NCI-H524 treated with DMSO at 0.1 percent for 48 hours (cell line): ENCODE measurements around the gene CTNNA2.

Experiments used
- DNase-seq: peaks from one replicate; lab custom pipeline; 2025; lab: John Stamatoyannopoulos, UW

The CTNNA2 gene

DNA sequence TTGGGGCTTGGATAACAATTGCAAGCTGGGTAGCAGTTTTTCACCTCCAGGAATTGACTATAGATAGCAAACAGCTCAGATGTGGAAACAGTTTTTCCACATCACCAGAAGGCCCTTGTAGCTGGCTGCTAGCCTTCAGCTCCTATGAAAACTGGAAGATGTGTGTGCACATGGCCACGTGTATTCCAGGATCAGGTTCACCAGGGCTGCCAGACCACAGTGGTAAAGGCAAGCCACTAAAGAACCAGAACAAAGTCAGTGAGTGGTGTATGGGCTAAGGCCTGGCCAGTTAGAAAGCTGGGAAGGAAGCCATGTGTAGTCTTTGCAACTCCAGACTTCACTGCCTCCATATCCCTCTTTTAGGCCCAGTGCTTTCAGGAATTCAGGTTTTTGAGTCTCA lies 778.8 kb downstream of the CTNNA2 start:
- no peak for DNase-seq

DNA sequence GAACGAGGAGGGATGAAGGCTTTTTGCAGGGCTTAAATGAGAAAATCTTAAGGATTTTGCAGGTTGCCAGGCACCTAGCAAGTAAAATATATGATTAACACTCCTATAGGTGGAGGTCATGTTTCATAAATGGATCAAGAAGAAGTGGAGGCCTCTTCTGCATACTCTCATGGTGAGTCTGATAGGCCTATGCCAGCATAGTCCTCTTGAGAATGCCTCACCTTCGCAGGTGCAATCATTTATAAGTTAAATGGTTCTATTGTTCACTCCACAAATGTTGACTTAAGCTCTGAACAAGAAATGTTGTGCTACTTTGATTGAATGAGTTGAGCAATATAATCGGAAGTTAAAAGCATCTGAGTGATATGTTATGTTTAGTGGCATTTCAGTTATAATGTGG lies 779.6 kb downstream of the CTNNA2 start:
- no peak for DNase-seq

DNA sequence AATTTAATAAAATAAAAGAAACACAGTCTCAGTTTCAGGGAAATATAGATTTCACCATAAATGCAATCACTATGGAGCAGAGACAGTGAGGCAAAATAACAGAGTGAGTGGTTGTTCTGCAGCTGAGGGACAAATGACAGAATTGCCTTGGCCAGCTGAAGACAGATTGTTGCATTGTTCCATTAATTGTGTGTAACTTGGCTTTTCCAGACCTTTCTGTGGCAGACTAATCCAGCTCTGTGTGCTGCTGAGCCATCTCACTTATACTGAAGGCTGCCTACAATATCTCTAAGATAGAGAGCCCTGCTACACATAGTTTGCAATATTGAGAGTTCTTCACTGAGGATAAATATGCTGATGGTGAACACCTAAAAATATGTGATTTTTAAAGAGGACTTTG lies 780.2 kb downstream of the CTNNA2 start:
- no peak for DNase-seq

DNA sequence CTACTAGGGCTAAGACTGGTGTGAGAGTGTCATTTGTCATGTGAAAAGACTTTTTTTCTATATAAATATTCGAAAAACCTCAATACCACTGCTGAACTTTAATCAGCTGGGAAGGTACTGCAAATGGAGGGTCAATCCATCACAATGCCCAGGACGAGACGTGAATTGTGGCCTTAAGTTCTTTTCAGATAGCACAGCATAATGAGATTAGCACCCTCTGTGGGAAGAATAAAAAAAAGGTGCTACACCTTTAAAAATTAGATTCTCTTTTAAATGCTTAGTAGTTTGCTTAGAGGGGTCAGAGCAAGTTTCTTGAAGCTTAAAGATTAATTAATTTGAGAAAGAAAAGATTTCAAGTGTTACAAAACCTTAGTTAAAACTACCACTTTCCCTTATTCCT lies 786.1 kb downstream of the CTNNA2 start:
- no peak for DNase-seq

DNA sequence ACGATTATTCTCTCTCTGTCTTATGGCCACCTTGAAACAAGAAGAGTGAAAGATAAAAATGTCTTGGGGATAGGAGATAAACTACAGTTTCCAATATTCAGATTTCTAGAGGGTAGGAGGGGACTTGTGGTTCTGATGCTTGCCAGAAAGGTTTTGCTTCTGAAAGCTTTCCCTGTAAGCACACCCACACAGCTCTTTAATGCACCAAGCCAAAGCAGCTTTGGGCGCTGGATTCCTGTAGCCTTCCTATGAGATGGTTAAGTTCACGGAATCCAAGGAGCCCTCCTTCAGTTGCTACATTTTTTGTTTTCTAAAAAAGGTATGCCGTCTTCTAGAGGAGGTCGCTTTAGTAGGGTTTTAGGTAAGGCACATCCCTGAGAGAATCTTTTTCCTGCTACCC lies 786.8 kb downstream of the CTNNA2 start:
- no peak for DNase-seq

DNA sequence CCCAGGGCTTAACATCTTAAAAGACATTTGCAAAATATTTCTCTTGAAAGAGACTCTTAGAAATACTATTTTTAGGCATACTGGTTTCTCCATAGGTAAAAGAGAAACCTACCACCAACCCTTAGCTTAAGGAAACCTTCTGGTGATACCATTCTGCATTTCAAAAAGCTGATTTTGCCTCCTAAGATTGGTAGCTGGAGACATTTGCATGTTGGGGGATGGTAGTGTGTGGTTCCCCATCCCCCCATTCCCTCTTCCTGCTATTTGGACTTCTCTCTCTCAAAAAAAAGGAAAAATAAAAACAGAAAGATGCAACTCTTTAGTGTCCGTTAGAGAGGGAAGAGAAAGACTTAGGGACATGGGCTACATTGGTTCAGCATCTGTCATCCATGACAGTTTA lies 787.5 kb downstream of the CTNNA2 start:
- DNase-seq: no peak

DNA sequence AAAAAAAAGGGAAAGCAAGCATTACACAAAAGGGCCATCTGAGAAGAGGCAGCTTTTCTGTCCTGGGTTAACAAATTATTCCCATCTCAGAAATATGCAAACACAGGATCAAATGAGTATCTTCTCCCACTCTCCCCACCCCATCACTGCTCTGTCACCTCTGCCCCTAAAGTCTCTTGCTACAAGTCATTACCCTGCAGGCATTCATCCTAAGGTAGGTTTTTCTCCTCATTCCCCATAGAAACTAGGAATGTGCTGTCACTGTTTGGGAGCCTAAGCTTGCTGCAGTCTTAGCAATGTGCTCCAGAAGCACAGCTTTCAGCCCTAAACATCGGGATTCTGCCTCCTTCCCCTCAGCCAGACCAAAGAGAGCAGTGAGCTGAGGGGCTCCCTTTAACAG lies 788.1 kb downstream of the CTNNA2 start:
- DNase-seq: no peak

DNA sequence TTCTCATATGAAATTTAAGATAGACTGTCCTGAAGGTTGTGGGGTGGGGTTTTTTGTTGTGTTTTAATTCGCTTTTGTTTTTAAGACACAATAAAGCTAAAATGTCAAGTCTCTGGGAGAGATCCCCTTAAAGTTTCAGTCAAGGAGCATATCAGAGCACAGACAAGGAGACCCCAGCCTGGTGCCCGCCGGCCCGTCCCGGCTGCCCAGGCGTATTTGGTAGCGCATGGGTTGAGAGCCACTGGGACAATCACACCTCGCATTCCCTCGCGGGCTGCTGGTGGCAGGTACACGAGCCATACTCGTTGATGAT lies 789.1 kb downstream of the CTNNA2 start:
- DNase-seq: no peak

DNA sequence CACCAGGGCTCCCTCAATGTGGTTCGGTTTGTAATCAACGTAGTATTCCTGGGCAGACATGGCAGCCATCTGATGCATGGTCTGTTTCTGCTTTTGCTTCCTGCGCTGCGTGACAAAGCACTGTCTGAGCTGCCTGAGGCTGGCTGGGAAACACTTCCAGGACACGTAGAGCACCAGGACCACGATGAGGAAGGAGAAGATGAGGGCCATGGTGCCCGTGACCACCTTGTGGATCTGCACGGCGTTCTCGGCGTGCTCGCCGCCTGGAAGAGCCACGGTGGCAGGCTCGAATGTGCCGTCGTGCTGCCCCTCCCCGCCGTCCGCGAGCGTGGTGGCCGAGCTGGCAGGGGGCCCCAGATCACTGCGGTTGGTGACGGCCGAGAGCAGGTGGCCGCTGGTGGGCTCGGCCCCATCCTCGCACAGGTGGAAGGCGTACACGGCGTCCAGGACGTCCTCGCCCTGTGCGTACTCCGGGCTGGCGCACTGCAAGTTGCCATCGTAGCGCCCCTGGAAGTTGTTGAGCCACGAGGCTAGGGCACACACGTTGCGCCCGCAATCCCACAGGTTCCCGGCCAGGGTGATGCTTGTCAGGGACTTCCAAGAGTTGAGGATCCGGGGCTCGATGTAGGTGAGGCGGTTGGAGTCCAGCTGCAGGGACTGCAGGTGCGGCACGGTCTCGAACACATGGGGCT lies 789.6 kb downstream of the CTNNA2 start:
- no peak for DNase-seq

DNA sequence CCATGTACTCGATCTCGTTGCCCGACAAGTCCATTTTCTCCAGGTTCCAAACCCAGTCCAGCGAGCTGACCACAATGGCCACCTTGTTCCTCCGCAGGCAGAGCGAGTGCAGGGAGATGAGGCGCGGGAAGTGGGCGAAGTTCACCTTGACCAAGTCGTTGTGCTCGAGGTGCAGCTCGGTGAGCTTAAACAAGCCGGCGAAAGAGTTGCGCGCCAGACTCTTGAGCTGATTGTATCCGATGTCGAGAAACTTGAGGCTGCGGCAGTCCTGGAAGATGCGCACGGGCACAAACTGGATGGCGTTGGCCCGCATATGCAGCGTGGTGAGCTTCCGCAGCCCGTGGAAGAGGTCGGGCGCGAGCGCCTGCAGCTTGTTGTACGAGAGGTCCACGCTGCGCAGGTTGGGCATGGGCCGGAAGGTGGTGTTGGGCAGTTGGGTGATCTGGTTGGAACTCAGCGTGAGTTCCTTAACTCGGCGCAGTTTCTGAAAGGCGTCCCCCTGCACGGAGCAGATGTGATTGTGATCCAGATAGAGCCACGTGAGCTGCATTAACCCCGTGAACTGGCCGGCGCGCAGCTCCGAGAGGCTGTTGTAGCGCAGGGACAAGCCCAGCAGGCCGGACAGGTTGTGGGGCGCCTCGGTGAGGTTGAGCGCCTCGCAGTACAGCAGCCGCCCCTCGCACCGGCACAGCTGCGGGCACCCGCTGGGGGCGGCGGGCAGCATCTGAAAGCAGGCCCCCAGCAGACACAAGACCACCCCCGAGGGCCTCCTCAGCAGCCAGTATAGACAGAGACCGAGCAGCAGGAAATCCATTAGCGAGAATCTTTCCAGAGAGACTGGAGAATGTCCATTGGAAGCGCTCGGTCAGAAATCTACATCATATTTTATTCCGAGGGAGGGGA lies 790.4 kb downstream of the CTNNA2 start:
- DNase-seq: no peak

DNA sequence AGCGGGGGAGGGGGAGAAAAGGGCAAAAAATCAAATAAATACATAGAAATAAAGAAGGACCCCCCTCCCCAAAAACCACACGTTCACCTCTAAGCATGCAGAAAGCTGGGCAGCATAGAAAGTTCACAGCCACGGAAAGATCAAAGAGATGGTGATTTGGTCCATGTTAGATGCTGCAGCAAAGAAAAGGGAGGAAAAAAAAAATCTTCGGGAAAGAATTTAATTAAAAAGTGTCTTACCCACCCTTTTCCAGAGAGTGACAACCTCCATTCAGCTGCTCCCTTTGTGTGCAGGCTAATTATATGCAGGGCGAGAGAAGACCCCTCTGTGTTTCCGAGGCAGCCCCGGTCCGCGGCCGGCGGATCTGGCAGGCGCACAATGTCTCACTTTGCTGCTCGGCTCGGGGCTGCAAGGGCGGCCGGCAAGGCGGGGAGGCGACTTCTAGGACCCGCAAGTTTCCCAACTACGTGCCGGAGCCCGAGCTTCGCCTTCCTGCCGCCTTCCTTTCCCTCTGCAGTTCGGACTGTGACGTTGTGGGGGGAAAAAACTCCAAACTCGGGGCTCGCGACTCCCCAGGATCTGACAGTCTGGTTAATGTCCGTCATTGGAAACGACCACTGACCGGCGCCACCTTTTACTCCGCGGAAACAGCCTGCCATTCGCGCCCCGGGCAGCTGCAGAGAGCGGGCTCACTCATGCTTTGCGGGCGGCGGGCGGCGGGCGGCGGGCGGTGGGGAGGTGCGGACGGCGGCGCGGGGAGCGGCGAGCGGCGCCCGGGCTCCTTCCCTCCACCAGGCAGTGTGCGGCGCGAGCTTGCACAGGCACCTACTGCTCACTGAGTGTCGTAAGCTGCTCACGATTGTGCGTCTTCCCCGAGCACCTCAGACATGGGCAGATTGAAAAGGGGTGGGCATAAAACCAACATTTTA lies 791.3 kb downstream of the CTNNA2 start, which contains the start of gene LRRTM1:
TSS of gene LRRTM1 (minus strand) at position 844 of the 929 bp plus-strand sequence. CDS start 933 bp downstream, outside the sequence.
- no peak for DNase-seq

DNA sequence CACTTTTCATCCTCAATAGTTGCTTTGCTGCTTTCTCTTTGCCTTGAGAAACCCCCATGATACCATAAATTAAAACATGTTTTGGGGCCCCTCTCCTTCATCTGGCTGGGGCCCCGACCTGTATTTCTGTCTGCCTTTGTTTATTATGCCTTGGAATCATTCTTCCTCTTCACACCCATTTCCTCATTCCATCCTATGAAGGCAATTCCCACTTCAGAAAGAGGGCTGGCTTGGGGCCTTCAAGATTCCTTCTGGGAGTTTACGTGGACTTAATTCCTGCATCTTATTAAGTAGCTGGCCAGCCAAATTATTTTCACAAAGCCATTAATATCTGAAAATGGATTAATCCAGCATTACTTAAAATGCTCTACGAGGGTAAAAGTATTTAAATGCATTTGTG lies 798.5 kb downstream of the CTNNA2 start:
- no peak for DNase-seq

DNA sequence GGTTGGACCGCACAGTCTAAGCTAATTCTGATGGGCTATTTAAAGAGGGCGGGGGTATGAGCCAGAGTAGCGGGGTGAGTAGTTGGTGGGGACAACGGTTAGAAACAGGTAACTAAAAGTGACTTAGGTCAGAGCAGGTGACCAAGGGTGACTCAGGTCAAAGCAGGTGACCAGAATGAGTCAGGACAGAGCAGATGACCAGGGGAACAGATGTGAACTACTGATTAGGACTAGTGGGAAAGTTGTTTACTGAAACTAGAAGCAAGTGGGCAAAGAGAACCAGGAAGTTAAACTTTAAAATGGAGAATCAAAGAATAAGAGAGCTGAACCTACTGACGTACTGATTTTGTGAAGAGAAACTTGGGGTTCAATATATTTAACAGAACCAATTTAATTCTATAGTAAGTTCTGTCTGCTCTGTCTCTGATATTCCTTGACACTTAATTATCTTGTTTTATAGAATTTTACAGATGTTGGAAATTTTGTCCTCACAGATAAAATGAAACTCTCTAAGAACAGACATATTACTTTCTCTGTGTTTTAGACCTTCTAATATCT lies 799.5 kb downstream of the CTNNA2 start:
- no peak for DNase-seq

DNA sequence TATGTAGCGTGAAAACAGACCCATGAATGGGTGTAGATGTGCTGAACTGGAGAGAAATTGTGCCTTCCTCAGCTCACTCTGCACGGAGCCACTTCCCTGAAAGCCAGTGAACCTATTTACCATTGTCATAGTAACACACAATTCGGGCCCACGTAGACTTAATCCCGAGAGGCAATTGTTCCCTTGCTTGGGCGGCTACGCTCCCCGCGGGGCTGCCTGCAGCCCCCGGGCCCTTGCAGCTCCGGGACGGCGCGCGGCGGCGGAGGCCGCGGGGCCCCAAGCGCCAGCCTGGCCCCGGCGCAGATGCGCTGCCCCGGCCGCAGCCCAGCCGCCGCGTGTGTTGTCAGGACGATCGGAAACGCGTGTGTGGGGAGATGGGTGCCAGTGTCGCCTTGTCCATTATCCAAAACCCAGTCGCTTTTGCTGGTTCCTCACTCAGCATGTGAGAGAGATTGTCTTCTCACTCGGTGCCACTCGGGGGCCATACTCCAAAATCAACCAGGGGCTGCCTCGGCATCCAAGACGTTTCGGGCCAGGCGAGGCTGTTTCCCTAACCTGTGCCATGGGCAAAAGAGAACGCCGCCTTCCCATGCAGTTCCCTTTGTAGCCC lies 809.6 kb downstream of the CTNNA2 start:
- DNase-seq: no peak

DNA sequence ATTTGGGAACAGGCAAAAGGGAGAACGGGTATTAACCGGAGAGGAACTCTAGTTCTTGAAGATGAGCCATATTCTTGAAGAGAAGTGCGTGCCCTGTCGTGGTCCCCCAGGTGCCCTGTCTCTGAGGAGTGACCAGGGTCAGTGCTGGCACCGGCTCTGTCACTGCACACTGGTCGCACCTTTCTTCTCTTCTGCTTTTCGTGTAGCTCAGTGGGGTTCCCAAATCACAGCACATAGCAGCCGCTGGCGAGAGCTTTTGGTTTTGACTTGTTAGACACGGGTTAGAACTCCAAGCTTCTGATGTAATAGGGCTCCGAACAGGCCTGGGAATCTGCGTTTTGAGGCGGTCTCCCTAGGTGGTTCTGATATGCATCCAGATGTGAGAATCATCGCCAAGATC lies 810.1 kb downstream of the CTNNA2 start:
- no peak for DNase-seq

DNA sequence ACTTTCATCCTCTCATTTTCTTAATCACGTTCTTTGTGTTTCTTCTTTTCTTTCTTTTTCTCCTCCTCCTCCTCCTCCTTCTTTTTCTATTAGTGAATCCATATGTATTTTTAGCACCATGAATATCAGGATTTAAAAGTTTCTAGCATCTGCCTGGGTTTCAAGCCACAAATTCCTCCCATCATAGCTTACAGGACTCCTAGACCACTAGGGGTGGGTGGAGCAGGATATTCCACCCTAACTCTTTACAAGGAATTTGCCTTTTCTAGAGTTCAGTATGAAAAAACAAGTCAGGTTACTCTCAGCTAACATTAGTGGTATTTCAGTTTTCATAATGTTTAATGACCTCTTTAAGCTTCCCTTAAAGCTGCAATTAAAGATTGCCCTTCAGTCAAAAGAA lies 810.8 kb downstream of the CTNNA2 start:
- DNase-seq: no peak

DNA sequence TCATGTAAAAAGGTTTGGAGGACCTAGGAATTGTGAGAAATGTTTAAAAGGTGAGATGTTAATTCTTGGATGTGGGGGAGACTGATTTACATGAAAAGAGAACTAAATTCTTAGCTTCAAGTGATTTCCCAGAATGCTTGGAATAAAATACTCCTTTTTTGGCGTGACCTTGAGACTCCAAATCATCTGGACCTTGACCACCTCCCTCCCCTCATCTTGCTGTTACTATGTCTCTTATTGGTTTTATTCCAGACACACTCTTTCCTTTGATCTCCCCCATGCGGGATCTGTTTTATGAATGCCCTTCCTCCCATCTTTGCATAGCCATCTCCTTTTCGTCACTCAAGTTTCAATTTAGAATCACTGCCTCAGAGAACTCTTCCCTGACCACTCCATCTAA lies 811.7 kb downstream of the CTNNA2 start:
- DNase-seq: no peak

DNA sequence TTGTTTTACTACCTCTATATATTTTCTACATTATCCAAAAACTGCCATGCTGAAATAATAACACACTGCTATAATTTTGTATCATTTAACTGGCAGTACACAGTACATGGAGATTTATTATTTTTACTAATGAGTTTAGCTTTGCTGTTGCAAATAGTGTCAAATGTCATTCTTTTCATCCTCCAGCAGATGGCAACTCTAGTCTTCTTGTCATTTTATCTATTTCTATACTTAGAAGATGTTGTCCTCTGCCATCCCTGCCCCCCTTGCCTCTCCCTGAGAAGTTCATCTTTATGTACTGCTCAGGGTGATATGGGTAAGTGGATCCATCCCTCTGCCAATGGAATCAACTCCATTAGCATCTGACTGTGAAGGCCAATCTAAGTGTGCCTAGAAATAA lies 813.4 kb downstream of the CTNNA2 start:
- DNase-seq: peak; percentile 61

DNA sequence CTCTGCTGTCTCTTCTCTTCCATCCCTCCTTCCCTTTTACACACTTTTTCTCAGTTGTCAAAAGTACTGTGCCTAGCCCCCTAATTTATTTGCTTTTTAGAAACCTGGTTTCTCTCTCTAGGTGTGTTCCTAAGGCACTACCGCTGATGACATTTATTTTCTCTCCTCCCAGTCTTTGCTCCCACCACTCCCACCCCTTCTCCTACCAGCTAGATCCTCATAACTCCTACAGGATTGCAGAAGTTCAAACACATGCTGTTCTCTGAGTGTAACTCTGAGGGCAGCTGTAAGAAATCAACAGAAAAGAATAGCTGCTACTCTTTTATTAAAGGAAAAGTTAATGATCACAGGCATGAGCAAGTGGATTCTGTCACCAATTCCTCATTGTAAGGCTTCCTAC lies 814.0 kb downstream of the CTNNA2 start:
- DNase-seq: no peak

DNA sequence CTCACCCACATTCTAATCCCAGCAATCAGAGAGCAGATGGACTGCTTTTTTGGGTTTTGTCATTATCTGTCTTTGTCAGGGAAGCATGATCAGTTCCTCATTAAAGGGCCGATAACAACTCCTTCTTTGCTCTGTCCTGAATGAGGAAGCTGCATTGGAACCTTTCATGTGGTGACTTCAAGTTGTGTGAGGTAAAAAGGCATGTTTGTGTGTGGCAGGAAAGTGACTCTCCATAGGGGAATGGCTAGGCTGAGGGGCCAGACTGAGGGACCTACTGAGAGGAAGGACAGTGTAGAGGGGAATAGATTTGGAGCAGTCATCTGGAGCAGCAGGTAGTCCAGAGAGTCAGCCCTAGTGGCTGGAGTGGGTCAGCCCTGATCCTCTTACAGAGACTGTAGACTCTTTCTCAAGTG lies 815.3 kb downstream of the CTNNA2 start:
- no peak for DNase-seq

DNA sequence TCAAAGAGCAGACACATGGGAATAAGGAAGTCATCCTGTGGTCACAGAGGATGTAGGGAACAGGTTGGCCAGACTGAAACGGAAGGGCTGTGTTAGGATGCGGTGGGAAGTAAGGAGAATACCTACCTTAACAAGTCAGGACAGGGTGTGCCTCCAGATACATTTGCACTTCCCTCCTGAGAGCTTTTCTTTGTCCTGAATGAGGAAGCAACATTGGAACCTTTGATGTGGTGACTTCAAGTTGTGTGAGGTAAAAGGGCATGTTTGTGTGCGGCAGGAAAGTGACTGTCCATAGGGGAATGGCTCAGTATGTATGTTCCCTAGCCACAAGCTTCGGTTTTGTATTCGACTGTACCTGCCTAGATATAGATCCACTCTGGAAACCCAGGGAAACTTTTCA lies 816.6 kb downstream of the CTNNA2 start:
- DNase-seq: no peak
